GM12892 (cell line): ENCODE data around the gene AIDA.

Source experiments
- DNase-seq: peaks from one replicate; pipeline ENCODE4 v3.0.0; 2011; ENCODE audit not compliant: insufficient read length
- FAIRE-seq: peaks from 2 replicates; lab custom pipeline; 2011; peaks lifted over from hg19 to GRCh38; lab: Jason Lieb, UNC
- POLR2A ChIP-seq: IDR thresholded peaks from 2 replicates; pipeline ENCODE4 v1.6.1; 2011; ENCODE audit warnings: low read depth, low read length, control low read depth
- POLR2AphosphoS5 ChIP-seq: IDR thresholded peaks from 2 replicates; pipeline ENCODE4 v1.6.1; 2011; ENCODE audit warnings: low read depth, low read length, control low read depth
- TAF1 ChIP-seq: IDR thresholded peaks from 2 replicates; pipeline ENCODE4 v1.6.1; 2011; ENCODE audit warnings: low read depth, mild to moderate bottlenecking, control low read depth, low read length, borderline replicate concordance

AIDA gene

GRCh38 chr1:222739465-222739864 lies 27.2 kb upstream of the AIDA start:
- TF ChIP-seq POLR2A (no peak), POLR2AphosphoS5 (no peak), TAF1 (no peak)
- no peak for DNase-seq
- no peak for FAIRE-seq

GRCh38 chr1:222736972-222737371 lies 24.7 kb upstream of the AIDA start, which contains the start of gene FAM177B:
FAM177B (plus strand) TSS chr1:222737202; CDS start chr1:222746546, 9,344 bp downstream.
- FAIRE-seq = no peak
- DNase-seq = no peak
- TF ChIP-seq POLR2A = no peak
- no peak for TF ChIP-seq TAF1
- TF ChIP-seq POLR2AphosphoS5 = no peak

GRCh38 chr1:222736470-222736869 lies 24.2 kb upstream of the AIDA start:
- DNase-seq (no peak), FAIRE-seq (no peak)
- TF ChIP-seq POLR2AphosphoS5 (no peak), TAF1 (no peak), POLR2A (no peak)

GRCh38 chr1:222734740-222735139 lies 22.4 kb upstream of the AIDA start:
- TF ChIP-seq TAF1 (no peak), POLR2AphosphoS5 (no peak), POLR2A (no peak)
- no peak for FAIRE-seq

GRCh38 chr1:222732216-222733159 lies 20.2 kb upstream of the AIDA start:
- peak; percentile 84 for FAIRE-seq
- TF ChIP-seq TAF1 (no peak), POLR2A (no peak)
- peak; percentile 13 for DNase-seq

More at GRCh38 chr1:222734740-222735139, 22.4 kb upstream of the AIDA start:
- DNase-seq = no peak

GRCh38 chr1:222730866-222731265 lies 18.6 kb upstream of the AIDA start:
- FAIRE-seq (peak; percentile 9), DNase-seq (no peak)
- TF ChIP-seq POLR2AphosphoS5 (no peak), POLR2A (no peak), TAF1 (no peak)

- no peak for TF ChIP-seq POLR2AphosphoS5
- no peak for TF ChIP-seq TAF1
- no peak for TF ChIP-seq POLR2A
- peak; percentile 42 for FAIRE-seq
- no peak for DNase-seq
Observed at GRCh38 chr1:222728746-222729145, 16.5 kb upstream of the AIDA start.

GRCh38 chr1:222716393-222716792 lies 4.1 kb upstream of the AIDA start:
- FAIRE-seq (no peak), DNase-seq (no peak)
- TF ChIP-seq TAF1 = no peak

GRCh38 chr1:222713091-222713961 lies 1.0 kb upstream of the AIDA start:
- FAIRE-seq (peak; percentile 97), DNase-seq (peak; percentile 60)
- TF ChIP-seq POLR2A (peak; percentile 62), TAF1 (peak; percentile 84), POLR2AphosphoS5 (no peak)

- FAIRE-seq (peak; percentile 85), DNase-seq (peak; percentile 33)
- TF ChIP-seq TAF1 (no peak), POLR2AphosphoS5 (no peak), POLR2A (no peak)
Observed at GRCh38 chr1:222711319-222712252, 705 bp downstream of the AIDA start.

GRCh38 chr1:222709700-222710153 lies 2.6 kb downstream of the AIDA start:
- FAIRE-seq = no peak
- no peak for DNase-seq

More at GRCh38 chr1:222709700-222710153, 2.6 kb downstream of the AIDA start:
- no peak for TF ChIP-seq POLR2A
- TF ChIP-seq TAF1 = no peak
- TF ChIP-seq POLR2AphosphoS5 = no peak
